IPS DF 4.7 (cell line): Measurements from ENCODE around the gene ANO3.

Source experiments
- DNase-seq: peaks from one replicate; pipeline ENCODE4 v3.0.0-alpha.2; 2013; ENCODE audit warnings: low spot score; ENCODE audit errors: extremely low read depth

ANO3 gene

GRCh38 chr11:26353010-26353409 lies 21.1 kb downstream of the ANO3 start:
- DNase-seq = no peak

- DNase-seq = no peak
Measured at GRCh38 chr11:26359055-26359454, 27.1 kb downstream of the ANO3 start.

GRCh38 chr11:26365284-26365683 lies 33.4 kb downstream of the ANO3 start:
- no peak for DNase-seq

GRCh38 chr11:26377619-26378018 lies 45.7 kb downstream of the ANO3 start:
- no peak for DNase-seq

- no peak for DNase-seq
Measured at GRCh38 chr11:26399336-26399735, 67.4 kb downstream of the ANO3 start.

GRCh38 chr11:26410706-26411366 lies 78.9 kb downstream of the ANO3 start:
- DNase-seq = no peak

- no peak for DNase-seq
Measured at GRCh38 chr11:26412955-26413354, 81.0 kb downstream of the ANO3 start.

- no peak for DNase-seq
Measured at GRCh38 chr11:26418386-26418912, 86.5 kb downstream of the ANO3 start.

GRCh38 chr11:26420331-26420730 lies 88.4 kb downstream of the ANO3 start:
- DNase-seq = no peak

- DNase-seq = no peak
Measured at GRCh38 chr11:26424255-26424654, 92.3 kb downstream of the ANO3 start.

- DNase-seq = no peak
Measured at GRCh38 chr11:26439854-26440253, 107.9 kb downstream of the ANO3 start.

GRCh38 chr11:26442131-26442530 lies 110.2 kb downstream of the ANO3 start:
- DNase-seq = no peak

GRCh38 chr11:26443617-26444016 lies 111.7 kb downstream of the ANO3 start:
- no peak for DNase-seq

GRCh38 chr11:26457636-26458035 lies 125.7 kb downstream of the ANO3 start:
- DNase-seq = no peak

- no peak for DNase-seq
Measured at GRCh38 chr11:26465274-26465673, 133.3 kb downstream of the ANO3 start.

GRCh38 chr11:26467506-26467905 lies 135.6 kb downstream of the ANO3 start:
- DNase-seq = no peak

- DNase-seq = no peak
Measured at GRCh38 chr11:26470992-26471391, 139.1 kb downstream of the ANO3 start.

- DNase-seq = no peak
Measured at GRCh38 chr11:26473216-26474194, 141.6 kb downstream of the ANO3 start.

GRCh38 chr11:26474401-26474800 lies 142.5 kb downstream of the ANO3 start:
- no peak for DNase-seq

GRCh38 chr11:26477396-26477795 lies 145.5 kb downstream of the ANO3 start:
- DNase-seq = no peak

- DNase-seq = no peak
Measured at GRCh38 chr11:26478710-26479109, 146.8 kb downstream of the ANO3 start.

GRCh38 chr11:26480041-26480440 lies 148.1 kb downstream of the ANO3 start:
- DNase-seq = no peak
